ENCODE measurements around the gene SPEG. TPM values are rescaled to one million over a fixed set of nuclear protein-coding genes. Genes with fewer than 3 reads are reported as not detected.
A peak's percentile ranks its signal among the peaks of the same experiment; 100 is the strongest.

SPEG gene
- total RNA-seq, 4 donors from 2014 or later: 3.2 to 49.5 (median 10.2) TPM

DNA sequence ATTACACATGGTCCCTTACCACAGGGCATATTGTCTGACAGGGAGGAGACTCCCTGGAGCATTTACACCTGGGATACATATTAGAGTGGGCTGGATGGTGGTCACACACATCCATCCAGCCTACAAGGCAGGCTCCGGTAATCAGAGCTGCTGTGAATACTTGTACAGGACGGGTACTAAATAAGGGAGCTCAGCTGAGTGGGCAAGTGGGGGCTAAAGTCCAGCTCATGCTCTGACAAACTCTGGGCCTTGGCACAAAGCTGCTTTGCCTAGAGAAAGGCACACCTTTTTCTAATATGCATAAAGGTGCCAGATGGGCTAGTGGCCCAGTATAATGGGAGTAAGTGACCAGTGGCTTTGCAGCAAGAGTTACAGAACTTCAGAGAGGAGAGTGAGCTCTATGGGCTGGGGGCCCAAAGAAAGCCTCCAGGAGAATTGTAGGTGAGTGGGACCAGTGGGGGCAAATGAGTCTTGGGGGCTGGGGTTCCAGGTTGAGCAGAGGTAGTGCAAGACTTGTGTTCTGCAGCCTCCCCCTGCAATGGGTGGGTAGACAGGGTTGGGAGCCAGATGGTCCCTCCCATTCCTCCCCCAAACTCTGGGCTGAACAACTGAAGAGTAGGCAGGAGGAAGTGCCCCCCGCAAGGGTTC, 110.8 kb downstream of the SPEG start:
- H3K4me3 ChIP-seq: peak overlapping the region in 1 of 4 donors; percentile 79
- peak overlapping the region in 2 of 4 donors; percentile 48 to 79 for H3K27ac ChIP-seq
- DNase-seq: no peak
- H3K4me1 ChIP-seq: peaks cover 0 to 23% (median 14%) of the 10 kb centered on the region in 4 donors
- H3K36me3 ChIP-seq: peaks cover 0 to 10% (median 0%) of the 10 kb centered on the region in 3 donors
- no peaks in the 10 kb centered on the region for H3K9me3 ChIP-seq
- no peaks in the 10 kb centered on the region for H3K27me3 ChIP-seq
- TF ChIP-seq POLR2A (IDR thresholded peaks at IDR 0.05): no peak
- TF ChIP-seq, protein P1, sequence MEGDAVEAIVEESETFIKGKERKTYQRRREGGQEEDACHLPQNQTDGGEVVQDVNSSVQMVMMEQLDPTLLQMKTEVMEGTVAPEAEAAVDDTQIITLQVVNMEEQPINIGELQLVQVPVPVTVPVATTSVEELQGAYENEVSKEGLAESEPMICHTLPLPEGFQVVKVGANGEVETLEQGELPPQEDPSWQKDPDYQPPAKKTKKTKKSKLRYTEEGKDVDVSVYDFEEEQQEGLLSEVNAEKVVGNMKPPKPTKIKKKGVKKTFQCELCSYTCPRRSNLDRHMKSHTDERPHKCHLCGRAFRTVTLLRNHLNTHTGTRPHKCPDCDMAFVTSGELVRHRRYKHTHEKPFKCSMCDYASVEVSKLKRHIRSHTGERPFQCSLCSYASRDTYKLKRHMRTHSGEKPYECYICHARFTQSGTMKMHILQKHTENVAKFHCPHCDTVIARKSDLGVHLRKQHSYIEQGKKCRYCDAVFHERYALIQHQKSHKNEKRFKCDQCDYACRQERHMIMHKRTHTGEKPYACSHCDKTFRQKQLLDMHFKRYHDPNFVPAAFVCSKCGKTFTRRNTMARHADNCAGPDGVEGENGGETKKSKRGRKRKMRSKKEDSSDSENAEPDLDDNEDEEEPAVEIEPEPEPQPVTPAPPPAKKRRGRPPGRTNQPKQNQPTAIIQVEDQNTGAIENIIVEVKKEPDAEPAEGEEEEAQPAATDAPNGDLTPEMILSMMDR (IDR thresholded peaks at IDR 0.05): no peak

DNA sequence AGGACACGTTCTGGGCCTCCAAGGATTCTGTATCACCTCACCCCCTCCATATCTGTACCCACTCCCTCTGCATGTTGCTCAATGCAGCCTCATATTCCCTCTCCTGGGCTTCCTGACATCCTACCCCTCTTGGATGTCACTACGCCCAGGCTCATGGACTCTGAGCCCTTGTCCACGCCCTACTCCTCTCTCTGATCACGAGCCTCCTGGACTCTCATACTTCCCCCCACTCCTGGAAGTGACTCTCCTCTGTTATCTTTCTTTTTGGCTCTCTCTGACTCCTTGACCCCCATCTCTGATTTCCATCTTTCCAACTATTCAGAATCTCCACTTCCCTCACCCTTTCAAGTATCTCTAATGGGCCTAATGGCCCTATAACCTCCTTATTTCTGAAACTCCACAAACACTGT, 111.3 kb downstream of the SPEG start:
- H3K27ac ChIP-seq: peak overlapping the region in 2 of 4 donors; percentile 48 to 79
- H3K4me3 ChIP-seq: no peak overlapping the region
- peaks cover 0 to 23% (median 14%) of the 10 kb centered on the region in 4 donors for H3K4me1 ChIP-seq
- TF ChIP-seq, protein P1 (IDR thresholded peaks at IDR 0.05): no peak
- TF ChIP-seq POLR2A (IDR thresholded peaks at IDR 0.05): peak in 1 of 2 donors; percentile 46
- no peaks in the 10 kb centered on the region for H3K27me3 ChIP-seq
- peaks cover 0 to 5% (median 0%) of the 10 kb centered on the region in 3 donors for H3K36me3 ChIP-seq
- H3K9me3 ChIP-seq: no peaks in the 10 kb centered on the region
- peak in 2 of 3 donors; percentile 66 to 78 for DNase-seq

DNA sequence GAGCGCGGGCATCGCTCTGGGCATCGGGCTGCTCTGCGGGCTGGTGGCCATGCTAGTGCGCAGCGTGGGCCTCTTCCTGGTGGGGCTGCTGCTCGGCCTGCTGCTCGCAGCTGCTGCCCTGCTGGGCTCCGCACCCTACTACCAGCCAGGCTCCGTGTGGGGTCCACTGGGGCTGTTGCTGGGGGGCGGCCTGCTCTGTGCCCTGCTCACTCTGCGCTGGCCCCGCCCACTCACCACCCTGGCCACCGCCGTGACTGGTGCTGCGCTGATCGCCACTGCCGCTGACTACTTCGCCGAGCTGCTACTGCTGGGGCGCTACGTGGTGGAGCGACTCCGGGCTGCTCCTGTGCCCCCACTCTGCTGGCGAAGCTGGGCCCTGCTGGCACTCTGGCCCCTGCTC, 113.0 kb downstream of the SPEG start:
- no peaks in the 10 kb centered on the region for H3K27me3 ChIP-seq
- no peak overlapping the region for H3K27ac ChIP-seq
- no peak for DNase-seq
- no peak overlapping the region for H3K4me3 ChIP-seq
- peaks cover 0 to 2% (median 0%) of the 10 kb centered on the region in 4 donors for H3K9me3 ChIP-seq
- TF ChIP-seq, protein P1 (IDR thresholded peaks at IDR 0.05): no peak
- TF ChIP-seq POLR2A (IDR thresholded peaks at IDR 0.05): no peak
- peaks cover 0 to 20% (median 11%) of the 10 kb centered on the region in 4 donors for H3K4me1 ChIP-seq
- no peaks in the 10 kb centered on the region for H3K36me3 ChIP-seq

Other genes with a start within 250 kb of the SPEG start
- 100 to 1,000 TPM in 3 of 4 donors, 10 to 100 TPM in 1; 43.7 to 129 (median 112) TPM for gene ZFAND2B, start 228.1 kb upstream of the SPEG start, total RNA-seq
- gene ABCB6, start 215.9 kb upstream of the SPEG start, total RNA-seq: 10 to 100 TPM; 18.0 to 42.1 (median 33.3) TPM
- 100 to 1,000 TPM in 1 of 4 donors, 10 to 100 TPM in 3; 23.1 to 107 (median 96.0) TPM for gene ATG9A, start 205.2 kb upstream of the SPEG start, total RNA-seq
- gene ANKZF1, start 205.0 kb upstream of the SPEG start, total RNA-seq: 100 to 1,000 TPM in 3 of 4 donors, 10 to 100 TPM in 1; 79.9 to 338 (median 164) TPM
- gene GLB1L, start 189.4 kb upstream of the SPEG start, total RNA-seq: 1 to 10 TPM in 3 of 4 donors, not detected in 1; 2.7 to 9.5 (median 7.0) TPM
- gene STK16, start 189.4 kb upstream of the SPEG start, total RNA-seq: 10 to 100 TPM; 19.4 to 27.1 (median 24.3) TPM
- gene TUBA4B, start 181.6 kb upstream of the SPEG start, total RNA-seq: not detected
- gene TUBA4A, start 180.9 kb upstream of the SPEG start, total RNA-seq: 100 to 1,000 TPM in 3 of 4 donors, 10 to 100 TPM in 1; 49.5 to 137 (median 129) TPM
- gene DNAJB2, start 155.5 kb upstream of the SPEG start, total RNA-seq: 10 to 100 TPM; 34.7 to 69.4 (median 58.3) TPM
- gene PTPRN, start 125.4 kb upstream of the SPEG start, total RNA-seq: 1 to 10 TPM in 2 of 4 donors, under 1 TPM in 1, not detected in 1; 0.88 to 4.9 (median 2.3) TPM
- gene RESP18, start 102.1 kb upstream of the SPEG start, total RNA-seq: not detected
- 100 to 1,000 TPM in 3 of 4 donors, 10 to 100 TPM in 1; 90.8 to 180 (median 177) TPM for gene DNPEP, start 46.9 kb upstream of the SPEG start, total RNA-seq
- gene DES, start 16.5 kb upstream of the SPEG start, total RNA-seq: 100 to 1,000 TPM in 2 of 4 donors, 10 to 100 TPM in 2; 82.0 to 574 (median 112) TPM
- 10 to 100 TPM; 35.0 to 69.6 (median 38.9) TPM for gene GMPPA, start 64.0 kb downstream of the SPEG start, total RNA-seq
- under 1 TPM in 1 of 4 donors, not detected in 3; 0.27 TPM for gene ASIC4, start 79.6 kb downstream of the SPEG start, total RNA-seq
- 100 to 1,000 TPM in 1 of 4 donors, 10 to 100 TPM in 3; 19.0 to 122 (median 90.5) TPM for gene CHPF, start 109.0 kb downstream of the SPEG start, total RNA-seq
- gene TMEM198, start 109.2 kb downstream of the SPEG start, total RNA-seq: 10 to 100 TPM in 3 of 4 donors, 1 to 10 TPM in 1; 6.6 to 25.5 (median 13.9) TPM
- gene OBSL1, start 136.7 kb downstream of the SPEG start, total RNA-seq: 10 to 100 TPM in 3 of 4 donors, 1 to 10 TPM in 1; 7.5 to 43.7 (median 21.2) TPM
- not detected for gene INHA, start 137.5 kb downstream of the SPEG start, total RNA-seq
- 10 to 100 TPM; 19.4 to 62.6 (median 51.5) TPM for gene STK11IP, start 163.0 kb downstream of the SPEG start, total RNA-seq
- gene SLC4A3, start 192.8 kb downstream of the SPEG start, total RNA-seq: 1 to 10 TPM in 1 of 4 donors, under 1 TPM in 1, not detected in 2; 0.57 to 8.1 TPM

Measured in Peyer's patch (tissue), 4 donors.